ENCODE data around the gene CLCN2.

GRCh38 chr3:184316792-184317191, 44.6 kb downstream of the CLCN2 start:
- TF ChIP-seq CTCF (IDR thresholded peaks at IDR 0.05), result no peak
- no peak for TF ChIP-seq POLR2A (IDR thresholded peaks at IDR 0.05)

All from body of pancreas (tissue), 4 donors.